HCT116 (cell line): ENCODE data around the gene EML1. TPM values are rescaled to one million over a fixed set of nuclear protein-coding genes. Genes with fewer than 3 reads are reported as not detected.

Experiments used
- ATAC-seq: fragments of 200-7000 bp; cut with Tn5 transposase; 2 replicates; pipeline ENCODE4 v1.9.1; 2020; ENCODE audit warnings: mild to moderate bottlenecking, moderate library complexity
- BruUV-seq: library from RNA; stranded (reverse); fragments of 400-500 nt; replicated peaks from 2 replicates; lab custom pipeline; 2021; lab: Mats Ljungman, UMichigan
- CTCF ChIA-PET: fragments of 300-600 bp; sonication (Branson Sonifier 250); formaldehyde crosslinking; loops from one replicate; lab custom pipeline; 2021; ENCODE audit warnings: antibody characterized with exemption; lab: Charles Lee
- POLR2A ChIA-PET: fragments of 300-600, 350-600 bp; sonication (Branson Sonifier 250); formaldehyde crosslinking; loops from one replicate; lab custom pipeline; 2021; ENCODE audit warnings: antibody characterized with exemption; lab: Charles Lee
- RAD21 ChIA-PET, 2 experiments: fragments of 300-600 bp; sonication (Branson Sonifier 250); formaldehyde crosslinking; loops; one replicate each; lab custom pipeline; 2023; ENCODE audit warnings: low total read pairs in 2 of 2; ENCODE audit not compliant: uncharacterized antibody in 2 of 2, unreplicated experiment in 2 of 2, low non-redundant PET in 1 of 2; lab: Charles Lee
- DNase-seq: peaks from one replicate; pipeline ENCODE4 v3.0.0-alpha.2; 2010; ENCODE audit warnings: low read depth, low spot score
- H2AFZ ChIP-seq: fragments of 200-600 bp; shearing (Covaris generic), sonication (generic); 2 replicates; pipeline ENCODE4 v1.6.1; 2017; ENCODE audit warnings: low read depth, mixed run types, mixed read lengths, antibody characterized with exemption, low read length; ENCODE audit not compliant: poor library complexity, severe bottlenecking
- H3K27ac ChIP-seq: 2 replicates; pipeline ENCODE4 v1.5.1; 2012; ENCODE audit warnings: low read depth, low read length
- H3K27me3 ChIP-seq: fragments of 200-600 bp; sonication (generic); 2 replicates; pipeline ENCODE4 v1.6.1; 2016; ENCODE audit warnings: mixed run types, low read length, mixed read lengths; ENCODE audit not compliant: insufficient read depth
- H3K36me3 ChIP-seq, 2 experiments: fragments of 200-500 bp in 1 of 2; fragments of 200-600 bp in 1 of 2; sonication (Bioruptor generic) in 1 of 2; sonication (generic) in 1 of 2; 2 replicates each; pipeline versions ENCODE4 v1.5.1 to v1.6.1; 2014 to 2016; ENCODE audit warnings: low read length in 2 of 2, inconsistent platforms in 1 of 2, mixed read lengths in 1 of 2, mixed run types in 1 of 2; ENCODE audit not compliant: insufficient read depth in 2 of 2, control insufficient read depth in 1 of 2
- H3K4me1 ChIP-seq, 2 experiments: fragments of 200-600 bp in 1 of 2; sonication (generic) in 1 of 2; 2 replicates each; pipeline versions ENCODE4 v1.5.1 to v1.6.1; 2012 to 2017; ENCODE audit warnings: low read length in 2 of 2, inconsistent platforms in 1 of 2, mild to moderate bottlenecking in 1 of 2, mixed read lengths in 1 of 2, mixed run types in 1 of 2, moderate library complexity in 1 of 2; ENCODE audit not compliant: insufficient read depth in 2 of 2, control insufficient read depth in 1 of 2
- H3K4me2 ChIP-seq: fragments of 200-600 bp; sonication (generic); 2 replicates; pipeline ENCODE4 v1.6.1; 2017; ENCODE audit warnings: mixed run types, low read length, mixed read lengths
- H3K4me3 ChIP-seq, 2 experiments: fragments of 200-600 bp in 1 of 2; sonication (generic) in 1 of 2; replicated peaks in 1 of 2; 2 replicates each; pipeline ENCODE4 v1.5.1; 2011 to 2016; ENCODE audit warnings: low read length in 2 of 2, control low read depth in 1 of 2, low read depth in 1 of 2, mild to moderate bottlenecking in 1 of 2, mixed read lengths in 1 of 2, mixed run types in 1 of 2
- H3K79me2 ChIP-seq: fragments of 200-600 bp; sonication (generic); 2 replicates; pipeline ENCODE4 v1.6.1; 2017; ENCODE audit warnings: mild to moderate bottlenecking, mixed run types, low read length, moderate library complexity, mixed read lengths; ENCODE audit not compliant: insufficient read depth
- H3K9ac ChIP-seq: fragments of 200-600 bp; sonication (generic); 2 replicates; pipeline ENCODE4 v1.6.1; 2016; ENCODE audit warnings: low read length, mixed read lengths
- H3K9me2 ChIP-seq: fragments of 200-600 bp; sonication (generic), shearing (Covaris generic); 2 replicates; pipeline ENCODE4 v1.6.1; 2017; ENCODE audit warnings: mixed run types, mild to moderate bottlenecking, moderate library complexity; ENCODE audit not compliant: insufficient read depth
- H3K9me3 ChIP-seq, 2 experiments: fragments of 200-500 bp in 1 of 2; fragments of 200-600 bp in 1 of 2; sonication (Bioruptor generic) in 1 of 2; sonication (generic) in 1 of 2; 2 replicates each; pipeline ENCODE4 v1.6.1; 2014 to 2017; ENCODE audit warnings: low read length in 2 of 2, mixed read lengths in 2 of 2, inconsistent platforms in 1 of 2, low read depth in 1 of 2, mild to moderate bottlenecking in 1 of 2, mixed run types in 1 of 2, moderate library complexity in 1 of 2; ENCODE audit not compliant: control insufficient read depth in 1 of 2, insufficient read depth in 1 of 2
- H4K20me1 ChIP-seq: fragments of 200-600 bp; sonication (generic), shearing (Covaris generic); 2 replicates; pipeline ENCODE4 v1.6.1; 2017; ENCODE audit warnings: mixed run types, mild to moderate bottlenecking, moderate library complexity; ENCODE audit not compliant: insufficient read depth
- ATF3 ChIP-seq: IDR thresholded peaks from 2 replicates; pipeline ENCODE4 v1.6.1; 2012
- EGR1 ChIP-seq: IDR thresholded peaks from 2 replicates; pipeline ENCODE4 v1.6.1; 2012; ENCODE audit warnings: low read depth
- EZH2 ChIP-seq: fragments of 200-600 bp; sonication (generic); IDR thresholded peaks from 2 replicates; pipeline ENCODE4 v1.6.1; 2017; ENCODE audit warnings: antibody characterized with exemption, mixed run types
- JUND ChIP-seq: IDR thresholded peaks from 2 replicates; pipeline ENCODE4 v1.6.1; 2012
- POLR2A ChIP-seq: IDR thresholded peaks from 2 replicates; pipeline ENCODE4 v1.7.0; 2011; ENCODE audit warnings: borderline replicate concordance; ENCODE audit not compliant: insufficient read depth, insufficient read length; ENCODE audit errors: extremely low read depth
- POLR2AphosphoS5 ChIP-seq: IDR thresholded peaks from 2 replicates; pipeline ENCODE4 v1.6.1; 2011; ENCODE audit warnings: mild to moderate bottlenecking, low read depth, low read length, moderate library complexity
- TCF7L2 ChIP-seq: IDR thresholded peaks from 2 replicates; pipeline ENCODE4 v1.7.0; 2011; ENCODE audit warnings: borderline replicate concordance, inconsistent platforms; ENCODE audit not compliant: insufficient read depth, insufficient read length; ENCODE audit errors: extremely low read depth
- intact Hi-C: fragments of 100-400 bp; cut with micrococcal nuclease; formaldehyde crosslinking; loops from 2 replicates; pipeline ENCODE4 v1.10.0; 2022
- total RNA-seq: library from RNA; stranded (reverse); gene quantifications from one replicate; pipeline ENCODE4 v1.2.1, GENCODE V29; 2021; ENCODE audit not compliant: unreplicated experiment

The EML1 gene
- total RNA-seq, 1 experiment from 2014 or later, result 7.4 TPM

GRCh38 chr14:99883866-99884650 lies 90.8 kb downstream of the EML1 start:
- Histone ChIP-seq H3K36me3 (no peaks in the 10 kb centered on the region), H3K4me1 (no peaks in the 10 kb centered on the region), H2AFZ (no peak overlapping the region), H3K27me3 (peaks cover 5% of the 10 kb centered on the region; the same call in 1 of the 2 replicates), H3K4me2 (no peak overlapping the region), H3K9ac (no peak overlapping the region), H3K27ac (no peak overlapping the region), H3K4me3 (no peak overlapping the region), H3K9me3 (no peaks in the 10 kb centered on the region), H3K9me2 (no peaks in the 10 kb centered on the region), H3K79me2 (no peaks in the 10 kb centered on the region), H4K20me1 (no peaks in the 10 kb centered on the region)
- no TSS peak for BruUV-seq
- TF ChIP-seq EGR1, result no peak
- no peak for TF ChIP-seq EZH2
- TF ChIP-seq ATF3, result no peak
- no peak for TF ChIP-seq TCF7L2
- no peak for TF ChIP-seq POLR2AphosphoS5
- no peak for TF ChIP-seq POLR2A
- TF ChIP-seq JUND, result no peak
- DNase-seq (no peak), ATAC-seq (no peak)
- CTCF ChIA-PET, result interaction anchor here (0.8 to 1.0 kb wide), 2 partner anchors 154 to 200 kb away, joined by 4 to 5 read pairs; partner anchors contain the start of gene CYP46A1
- RAD21 ChIA-PET, result interaction anchor here in 1 of 2 experiments (0.6 kb wide), 1 partner anchor 200 kb away, joined by 3 read pairs; no protein-coding TSS in a partner anchor
- POLR2A ChIA-PET, result no interaction called here
- intact Hi-C loops, result no loop called here
